Hepatocyte (in vitro differentiated cells): Measurements from ENCODE around the gene ZGPAT. TPM values are rescaled to one million over a fixed set of nuclear protein-coding genes. Genes with fewer than 3 reads are reported as not detected.

Experiments used
- DNase-seq: peaks from one replicate; pipeline ENCODE4 v3.0.0-alpha.2; 2016; ENCODE audit warnings: low spot score
- H2AFZ ChIP-seq: fragments of 200-600 bp; sonication (generic); 2 replicates; pipeline ENCODE4 v1.6.0; 2016; ENCODE audit warnings: antibody characterized with exemption, mild to moderate bottlenecking
- H3K27ac ChIP-seq: fragments of 200-600 bp; sonication (generic); 2 replicates; pipeline ENCODE4 v1.5.1; 2016; ENCODE audit warnings: mild to moderate bottlenecking
- H3K27me3 ChIP-seq: fragments of 200-600 bp; sonication (generic); 2 replicates; pipeline ENCODE4 v1.6.1; 2016
- H3K36me3 ChIP-seq: fragments of 200-600 bp; sonication (generic); replicated peaks from 2 replicates; pipeline ENCODE4 v1.5.1; 2016; ENCODE audit warnings: low read depth; ENCODE audit not compliant: insufficient read depth
- H3K4me1 ChIP-seq: fragments of 200-600 bp; sonication (generic); 2 replicates; pipeline ENCODE4 v1.5.1; 2016; ENCODE audit warnings: mild to moderate bottlenecking, moderate library complexity; ENCODE audit not compliant: insufficient read depth
- H3K4me2 ChIP-seq: fragments of 200-600 bp; sonication (generic); 2 replicates; pipeline ENCODE4 v1.6.0; 2016
- H3K4me3 ChIP-seq: fragments of 200-600 bp; sonication (generic); 2 replicates; pipeline ENCODE4 v1.5.1; 2016; ENCODE audit warnings: mild to moderate bottlenecking
- H3K79me2 ChIP-seq: fragments of 200-600 bp; sonication (generic); 2 replicates; pipeline ENCODE4 v1.6.0; 2017; ENCODE audit warnings: mild to moderate bottlenecking
- H3K9me2 ChIP-seq: fragments of 200-600 bp; sonication (generic); replicated peaks from 2 replicates; pipeline ENCODE4 v1.6.0; 2017; ENCODE audit warnings: mild to moderate bottlenecking; ENCODE audit not compliant: insufficient read depth
- H3K9me3 ChIP-seq: fragments of 200-600 bp; sonication (generic); 2 replicates; pipeline ENCODE4 v1.5.1; 2016; ENCODE audit warnings: low read depth, mild to moderate bottlenecking
- H4K20me1 ChIP-seq: fragments of 200-600 bp; sonication (generic); 2 replicates; pipeline ENCODE4 v1.6.0; 2016; ENCODE audit warnings: mild to moderate bottlenecking; ENCODE audit not compliant: insufficient read depth, poor library complexity, severe bottlenecking
- EZH2 ChIP-seq: fragments of 200-600 bp; sonication (generic); IDR thresholded peaks from 2 replicates; pipeline ENCODE4 v1.6.1; 2016; ENCODE audit warnings: antibody characterized with exemption, mild to moderate bottlenecking, borderline replicate concordance
- EZH2phosphoT487 ChIP-seq: fragments of 200-600 bp; sonication (generic); IDR thresholded peaks from one replicate; pipeline ENCODE4 v1.6.1; 2018; ENCODE audit warnings: antibody characterized with exemption, mild to moderate bottlenecking, low read depth, moderate library complexity; ENCODE audit not compliant: unreplicated experiment, severe bottlenecking
- whole genome bisulfite sequencing: methylation state at CpG from one replicate; pipeline ENCODE4 v1.1.6; 2016; ENCODE audit warnings: low lambda C conversion rate; ENCODE audit errors: missing lambda C conversion rate; 5-methylcytosine and 5-hydroxymethylcytosine counted together
- polyA plus RNA-seq: library from polyadenylated mRNA; unstranded; fragments of >200 nt; fragmentation: Nextera tagmentation; extraction: Ambion mirVana; gene quantifications from 2 replicates; pipeline ENCODE4 v1.2.1, GENCODE V29; 2016
- total RNA-seq: library from RNA; depleted of rRNA; stranded (reverse); fragments of >200 nt; gene quantifications from 2 replicates; pipeline ENCODE4 v1.2.3, GENCODE V29; 2014
- TF ChIP-seq, protein P1 (sequence below): fragments of 200-600 bp; sonication (generic); IDR thresholded peaks from 2 replicates; pipeline ENCODE4 v1.5.1; 2016; ENCODE audit warnings: antibody characterized with exemption, mild to moderate bottlenecking; ENCODE audit not compliant: poor library complexity

ZGPAT gene
- total and polyA plus RNA-seq, 2 experiments from 2014 or later: 18.6 to 41.7 TPM

- no peak for DNase-seq
- Histone ChIP-seq H3K79me2 (peaks cover 10% of the 10 kb centered on the region), H3K27ac (no peak overlapping the region), H3K9me3 (no peaks in the 10 kb centered on the region), H3K9me2 (no peaks in the 10 kb centered on the region), H2AFZ (no peak overlapping the region), H4K20me1 (no peaks in the 10 kb centered on the region), H3K4me2 (no peak overlapping the region), H3K36me3 (no peaks in the 10 kb centered on the region), H3K4me3 (no peak overlapping the region), H3K27me3 (no peaks in the 10 kb centered on the region), H3K4me1 (peaks cover 7% of the 10 kb centered on the region)
- TF ChIP-seq EZH2 (no peak), EZH2phosphoT487 (no peak)
- TF ChIP-seq, protein P1, sequence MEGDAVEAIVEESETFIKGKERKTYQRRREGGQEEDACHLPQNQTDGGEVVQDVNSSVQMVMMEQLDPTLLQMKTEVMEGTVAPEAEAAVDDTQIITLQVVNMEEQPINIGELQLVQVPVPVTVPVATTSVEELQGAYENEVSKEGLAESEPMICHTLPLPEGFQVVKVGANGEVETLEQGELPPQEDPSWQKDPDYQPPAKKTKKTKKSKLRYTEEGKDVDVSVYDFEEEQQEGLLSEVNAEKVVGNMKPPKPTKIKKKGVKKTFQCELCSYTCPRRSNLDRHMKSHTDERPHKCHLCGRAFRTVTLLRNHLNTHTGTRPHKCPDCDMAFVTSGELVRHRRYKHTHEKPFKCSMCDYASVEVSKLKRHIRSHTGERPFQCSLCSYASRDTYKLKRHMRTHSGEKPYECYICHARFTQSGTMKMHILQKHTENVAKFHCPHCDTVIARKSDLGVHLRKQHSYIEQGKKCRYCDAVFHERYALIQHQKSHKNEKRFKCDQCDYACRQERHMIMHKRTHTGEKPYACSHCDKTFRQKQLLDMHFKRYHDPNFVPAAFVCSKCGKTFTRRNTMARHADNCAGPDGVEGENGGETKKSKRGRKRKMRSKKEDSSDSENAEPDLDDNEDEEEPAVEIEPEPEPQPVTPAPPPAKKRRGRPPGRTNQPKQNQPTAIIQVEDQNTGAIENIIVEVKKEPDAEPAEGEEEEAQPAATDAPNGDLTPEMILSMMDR: no peak
- 96% methylated on average over 9 of the region's 9 CpGs for WGBS
These were observed 45.0 kb upstream of the ZGPAT start for GRCh38 chr20:63662813-63663189.

GRCh38 chr20:63663332-63664066 is 44.3 kb upstream of the ZGPAT start:
- no peak for TF ChIP-seq EZH2
- TF ChIP-seq, protein P1: no peak
- no peak for TF ChIP-seq EZH2phosphoT487

GRCh38 chr20:63664143-63664851 is 43.5 kb upstream of the ZGPAT start:
- Histone ChIP-seq H3K4me2 (no peak overlapping the region), H2AFZ (no peak overlapping the region), H3K9me3 (no peaks in the 10 kb centered on the region), H3K79me2 (peaks cover 9% of the 10 kb centered on the region), H4K20me1 (no peaks in the 10 kb centered on the region), H3K4me1 (peaks cover 3% of the 10 kb centered on the region), H3K36me3 (no peaks in the 10 kb centered on the region), H3K27me3 (no peaks in the 10 kb centered on the region), H3K27ac (no peak overlapping the region), H3K4me3 (no peak overlapping the region), H3K9me2 (no peaks in the 10 kb centered on the region)
- WGBS: 97% methylated on average over 22 of the region's 22 CpGs
- no peak for DNase-seq
- TF ChIP-seq, protein P1: no peak
- TF ChIP-seq EZH2 (no peak), EZH2phosphoT487 (no peak)

More at GRCh38 chr20:63663332-63664066, 44.3 kb upstream of the ZGPAT start:
- Histone ChIP-seq H3K4me3 (no peak overlapping the region), H3K79me2 (peaks cover 10% of the 10 kb centered on the region), H3K36me3 (no peaks in the 10 kb centered on the region), H2AFZ (no peak overlapping the region), H3K27me3 (no peaks in the 10 kb centered on the region), H3K27ac (no peak overlapping the region), H3K4me1 (peaks cover 7% of the 10 kb centered on the region), H3K9me3 (no peaks in the 10 kb centered on the region), H3K4me2 (no peak overlapping the region), H3K9me2 (no peaks in the 10 kb centered on the region), H4K20me1 (no peaks in the 10 kb centered on the region)
- 97% methylated on average over 26 of the region's 26 CpGs for WGBS
- DNase-seq: no peak
